MM.1S (cell line): Measurements from ENCODE around the gene ARPC1B.

Source experiments
- EZH2phosphoT487 ChIP-seq: fragments of 300-600 bp; sonication (generic); IDR thresholded peaks from 2 replicates; pipeline ENCODE4 v1.6.1; 2018; ENCODE audit warnings: antibody characterized with exemption, low read length
- TF ChIP-seq, protein P1 (sequence below): fragments of 300-600 bp; sonication (generic); IDR thresholded peaks from 2 replicates; pipeline ENCODE4 v1.5.1; 2016; ENCODE audit warnings: antibody characterized with exemption, low read length, mixed read lengths

DNA sequence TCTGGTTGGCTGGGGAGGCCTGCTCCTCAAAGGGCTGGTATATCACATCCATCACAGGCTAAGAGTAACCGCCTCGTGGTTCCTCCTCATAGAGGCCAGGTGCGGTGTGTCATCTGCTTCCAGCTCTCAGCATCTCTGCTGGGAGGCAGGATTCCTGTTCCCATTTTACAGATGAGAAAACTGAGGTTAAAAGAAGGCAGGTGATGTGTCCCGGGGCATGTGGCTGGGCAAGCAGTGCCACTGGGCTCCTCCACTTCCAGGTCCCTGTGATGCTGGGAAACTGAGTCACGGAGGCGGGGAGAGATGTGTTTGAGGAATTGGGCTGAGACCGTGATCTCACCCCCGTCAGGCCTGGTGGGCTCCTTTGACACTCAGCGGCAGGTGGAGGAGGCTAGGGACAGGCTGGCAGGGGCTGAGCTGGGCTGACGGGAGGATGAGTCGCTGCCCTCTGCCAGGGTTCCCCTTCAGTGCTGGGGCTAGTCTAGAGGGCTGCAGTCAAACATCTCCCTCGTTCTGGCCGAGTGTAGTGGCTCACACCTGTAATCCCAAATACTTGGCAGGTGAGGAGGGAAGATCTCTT lies 9.4 kb downstream of the ARPC1B start:
- TF ChIP-seq, protein P1, sequence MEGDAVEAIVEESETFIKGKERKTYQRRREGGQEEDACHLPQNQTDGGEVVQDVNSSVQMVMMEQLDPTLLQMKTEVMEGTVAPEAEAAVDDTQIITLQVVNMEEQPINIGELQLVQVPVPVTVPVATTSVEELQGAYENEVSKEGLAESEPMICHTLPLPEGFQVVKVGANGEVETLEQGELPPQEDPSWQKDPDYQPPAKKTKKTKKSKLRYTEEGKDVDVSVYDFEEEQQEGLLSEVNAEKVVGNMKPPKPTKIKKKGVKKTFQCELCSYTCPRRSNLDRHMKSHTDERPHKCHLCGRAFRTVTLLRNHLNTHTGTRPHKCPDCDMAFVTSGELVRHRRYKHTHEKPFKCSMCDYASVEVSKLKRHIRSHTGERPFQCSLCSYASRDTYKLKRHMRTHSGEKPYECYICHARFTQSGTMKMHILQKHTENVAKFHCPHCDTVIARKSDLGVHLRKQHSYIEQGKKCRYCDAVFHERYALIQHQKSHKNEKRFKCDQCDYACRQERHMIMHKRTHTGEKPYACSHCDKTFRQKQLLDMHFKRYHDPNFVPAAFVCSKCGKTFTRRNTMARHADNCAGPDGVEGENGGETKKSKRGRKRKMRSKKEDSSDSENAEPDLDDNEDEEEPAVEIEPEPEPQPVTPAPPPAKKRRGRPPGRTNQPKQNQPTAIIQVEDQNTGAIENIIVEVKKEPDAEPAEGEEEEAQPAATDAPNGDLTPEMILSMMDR, result no peak
- TF ChIP-seq EZH2phosphoT487, result no peak
